BLaER1 treated with 17β-estradiol and CSF1 and Interleukin-3, amounts not matched to agents 10 nM and 100 nM (cell line): ENCODE data around the gene WASHC1.
A peak's percentile ranks its signal among the peaks of the same experiment; 100 is the strongest.
"Not testable (repeated sequence)": the region's sequence is repeated elsewhere in the genome, so short reads cannot be mapped to it uniquely, and the experiment has no call there.

Experiments used
- H3K27ac ChIP-seq, 11 experiments: shearing (Covaris generic); formaldehyde crosslinking; 2 replicates each; pipeline ENCODE4 v1.8.1; 2022
- H3K27me3 ChIP-seq, 11 experiments: shearing (Covaris generic); formaldehyde crosslinking; 2 replicates each; pipeline ENCODE4 v1.8.1; 2022
- H3K36me3 ChIP-seq, 11 experiments: shearing (Covaris generic); formaldehyde crosslinking; 2 replicates each; pipeline ENCODE4 v1.8.1; 2022
- H3K4me1 ChIP-seq, 10 experiments: shearing (Covaris generic); formaldehyde crosslinking; 2 replicates each; pipeline ENCODE4 v1.8.1; 2022
- H3K4me2 ChIP-seq, 11 experiments: shearing (Covaris generic); formaldehyde crosslinking; 2 replicates each; pipeline ENCODE4 v1.8.1; 2022
- H3K4me3 ChIP-seq, 10 experiments: shearing (Covaris generic); formaldehyde crosslinking; 2 replicates each; pipeline ENCODE4 v1.8.1; 2022
- H3K9ac ChIP-seq, 11 experiments: shearing (Covaris generic); formaldehyde crosslinking; 2 replicates each; pipeline ENCODE4 v1.8.1; 2022
- H3K9me3 ChIP-seq, 11 experiments: shearing (Covaris generic); formaldehyde crosslinking; replicated peaks in 1 of 11; 2 replicates each; pipeline ENCODE4 v1.8.1; 2022
- H4K20me1 ChIP-seq, 11 experiments: shearing (Covaris generic); formaldehyde crosslinking; 2 replicates each; pipeline ENCODE4 v1.8.1; 2022

Gene WASHC1, protein sequence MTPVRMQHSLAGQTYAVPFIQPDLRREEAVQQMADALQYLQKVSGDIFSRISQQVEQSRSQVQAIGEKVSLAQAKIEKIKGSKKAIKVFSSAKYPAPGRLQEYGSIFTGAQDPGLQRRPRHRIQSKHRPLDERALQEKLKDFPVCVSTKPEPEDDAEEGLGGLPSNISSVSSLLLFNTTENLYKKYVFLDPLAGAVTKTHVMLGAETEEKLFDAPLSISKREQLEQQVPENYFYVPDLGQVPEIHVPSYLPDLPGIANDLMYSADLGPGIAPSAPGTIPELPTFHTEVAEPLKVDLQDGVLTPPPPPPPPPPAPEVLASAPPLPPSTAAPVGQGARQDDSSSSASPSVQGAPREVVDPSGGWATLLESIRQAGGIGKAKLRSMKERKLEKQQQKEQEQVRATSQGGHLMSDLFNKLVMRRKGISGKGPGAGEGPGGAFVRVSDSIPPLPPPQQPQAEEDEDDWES

DNA sequence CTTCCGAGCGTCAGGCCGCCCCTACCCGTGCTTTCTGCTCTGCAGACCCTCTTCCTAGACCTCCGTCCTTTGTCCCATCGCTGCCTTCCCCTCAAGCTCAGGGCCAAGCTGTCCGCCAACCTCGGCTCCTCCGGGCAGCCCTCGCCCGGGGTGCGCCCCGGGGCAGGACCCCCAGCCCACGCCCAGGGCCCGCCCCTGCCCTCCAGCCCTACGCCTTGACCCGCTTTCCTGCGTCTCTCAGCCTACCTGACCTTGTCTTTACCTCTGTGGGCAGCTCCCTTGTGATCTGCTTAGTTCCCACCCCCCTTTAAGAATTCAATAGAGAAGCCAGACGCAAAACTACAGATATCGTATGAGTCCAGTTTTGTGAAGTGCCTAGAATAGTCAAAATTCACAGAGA, at the start of gene WASHC1:
Gene WASHC1, minus strand, starts transcription at position 101 of the 400 bp plus-strand sequence. CDS start 4,457 bp downstream, outside the sequence.
- H3K36me3 ChIP-seq: not testable (repeated sequence)
- H3K9ac ChIP-seq: peak within 1 kb of the TSS in 3 of 11 experiments; percentile 46 to 55 (median 52); a peak in 2 of 22 replicates

DNA sequence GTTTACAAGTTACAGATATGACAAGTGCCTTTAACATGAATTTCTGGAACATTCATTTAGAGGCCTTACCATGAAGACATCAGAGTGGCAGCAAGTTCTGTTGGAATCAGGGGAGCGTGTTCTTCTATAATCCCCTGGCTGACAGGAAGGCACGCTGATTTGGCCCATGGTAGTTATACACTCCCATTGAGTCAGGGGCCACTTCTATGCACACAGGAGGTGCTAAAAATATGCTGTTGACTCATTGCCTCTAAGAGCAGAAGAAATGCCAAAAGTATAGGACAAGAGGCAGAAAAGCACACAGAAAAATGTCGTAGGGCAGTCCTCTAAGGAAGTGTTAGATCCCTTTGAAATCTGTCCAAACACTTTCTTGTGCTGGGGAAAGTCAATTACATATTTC, 49.1 kb upstream of the WASHC1 start:
- not testable (repeated sequence) for H3K27me3 ChIP-seq, H3K27ac ChIP-seq, H3K4me2 ChIP-seq, H4K20me1 ChIP-seq, H3K9ac ChIP-seq, H3K4me3 ChIP-seq, H3K9me3 ChIP-seq, H3K36me3 ChIP-seq, H3K4me1 ChIP-seq

More for the DNA sequence above, at the start of gene WASHC1:
- H3K4me1 ChIP-seq, H3K27me3 ChIP-seq, H4K20me1 ChIP-seq, H3K9me3 ChIP-seq, H3K4me2 ChIP-seq, H3K27ac ChIP-seq: not testable (repeated sequence)
- peak within 1 kb of the TSS; percentile 32 to 59 (median 48); a peak in 11 of 20 replicates for H3K4me3 ChIP-seq

DNA sequence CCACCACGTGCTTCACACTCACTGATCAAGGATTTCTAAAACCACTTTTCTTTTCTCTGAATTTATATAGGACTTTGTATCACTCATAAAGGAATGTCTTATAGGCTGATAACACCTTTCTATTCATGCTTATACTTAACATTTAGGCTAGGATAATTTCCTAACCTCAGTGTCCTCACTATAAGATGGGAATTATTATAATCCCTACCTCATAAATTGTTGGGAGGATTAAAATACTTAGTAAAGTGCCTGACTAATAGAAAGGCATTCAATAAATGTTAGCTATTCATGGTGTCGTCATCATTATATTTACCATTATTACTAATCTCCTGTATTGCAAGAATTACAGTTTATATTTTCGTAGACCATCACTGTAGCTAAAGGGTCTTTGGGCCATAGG, 47.1 kb upstream of the WASHC1 start:
- H4K20me1 ChIP-seq, H3K27ac ChIP-seq, H3K4me2 ChIP-seq, H3K4me1 ChIP-seq, H3K36me3 ChIP-seq, H3K4me3 ChIP-seq, H3K27me3 ChIP-seq, H3K9me3 ChIP-seq, H3K9ac ChIP-seq: not testable (repeated sequence)

DNA sequence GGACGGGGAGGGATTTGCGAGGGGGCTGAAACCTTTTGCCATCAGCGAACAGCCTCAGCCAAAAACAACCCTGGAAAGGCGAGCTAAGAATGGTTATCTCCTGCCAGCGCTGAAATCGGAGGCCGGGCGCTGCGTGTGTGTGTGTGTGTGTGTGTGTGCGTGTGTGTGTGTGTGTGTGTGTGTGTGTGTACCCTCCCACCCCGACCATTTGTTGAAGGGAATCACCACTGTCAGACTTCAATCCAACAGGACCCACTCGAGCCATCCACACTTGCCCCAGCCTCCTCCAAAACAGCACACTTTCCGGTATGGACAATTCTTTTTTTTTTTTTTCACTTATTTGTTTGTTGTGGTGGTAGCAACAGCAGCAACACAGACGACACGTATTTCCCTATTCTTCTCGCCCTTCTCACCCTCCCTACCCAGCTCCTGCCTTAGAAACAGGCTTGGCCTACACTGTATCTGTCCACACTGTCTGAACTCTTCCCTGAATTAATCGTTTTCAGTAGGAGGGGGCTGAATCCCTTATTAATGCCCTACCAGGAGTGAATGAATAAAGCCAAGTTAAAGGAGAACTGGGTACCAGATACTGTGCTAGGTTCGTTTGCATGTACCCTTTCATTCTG, 44.8 kb upstream of the WASHC1 start:
- H3K4me2 ChIP-seq, H3K27me3 ChIP-seq, H3K36me3 ChIP-seq, H3K27ac ChIP-seq, H3K4me1 ChIP-seq, H3K9ac ChIP-seq, H3K9me3 ChIP-seq, H3K4me3 ChIP-seq, H4K20me1 ChIP-seq: not testable (repeated sequence)

DNA sequence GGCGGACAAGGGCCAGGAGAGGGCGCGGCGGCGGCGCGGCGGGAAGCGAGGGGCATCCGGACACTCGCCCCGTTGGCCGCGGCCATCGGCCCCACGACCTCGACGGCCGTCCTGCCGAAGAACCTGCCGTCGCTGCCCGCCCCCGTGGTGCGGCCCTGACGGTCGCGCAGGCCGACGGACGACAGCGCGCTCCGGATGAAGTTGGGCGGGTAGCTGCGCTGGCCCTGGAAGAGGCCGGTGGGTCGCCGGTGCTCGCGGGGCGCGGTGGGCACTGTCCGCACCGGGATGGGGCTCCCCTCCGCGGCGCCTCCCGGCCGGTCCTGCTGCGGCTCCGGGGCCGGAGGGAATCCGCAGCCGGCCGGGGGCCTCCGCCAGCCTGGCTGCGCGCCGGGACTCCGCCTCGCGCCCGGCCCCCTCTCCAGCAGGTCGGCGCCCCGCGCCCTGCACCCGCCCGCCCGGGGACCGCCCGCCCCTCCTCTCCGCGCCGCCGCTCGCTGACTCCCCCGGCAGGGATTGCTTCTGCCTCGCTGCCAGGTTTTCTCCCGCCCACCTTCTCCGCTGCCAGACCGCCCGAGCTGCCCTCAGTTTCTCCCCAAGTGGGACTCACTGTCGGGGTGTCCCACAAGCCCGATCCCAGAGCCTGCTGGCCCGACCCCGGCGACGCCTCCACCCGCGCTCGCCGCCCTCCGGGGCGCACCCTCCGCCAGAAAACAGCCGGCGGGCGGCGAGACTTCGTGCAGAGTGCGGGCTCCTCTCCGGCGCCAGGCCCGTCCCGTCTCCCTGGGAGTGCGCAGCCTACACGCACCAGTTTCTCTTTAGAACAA, 44.0 kb upstream of the WASHC1 start:
- H4K20me1 ChIP-seq, H3K4me3 ChIP-seq, H3K9me3 ChIP-seq, H3K27me3 ChIP-seq, H3K36me3 ChIP-seq, H3K27ac ChIP-seq, H3K9ac ChIP-seq, H3K4me2 ChIP-seq, H3K4me1 ChIP-seq: not testable (repeated sequence)

DNA sequence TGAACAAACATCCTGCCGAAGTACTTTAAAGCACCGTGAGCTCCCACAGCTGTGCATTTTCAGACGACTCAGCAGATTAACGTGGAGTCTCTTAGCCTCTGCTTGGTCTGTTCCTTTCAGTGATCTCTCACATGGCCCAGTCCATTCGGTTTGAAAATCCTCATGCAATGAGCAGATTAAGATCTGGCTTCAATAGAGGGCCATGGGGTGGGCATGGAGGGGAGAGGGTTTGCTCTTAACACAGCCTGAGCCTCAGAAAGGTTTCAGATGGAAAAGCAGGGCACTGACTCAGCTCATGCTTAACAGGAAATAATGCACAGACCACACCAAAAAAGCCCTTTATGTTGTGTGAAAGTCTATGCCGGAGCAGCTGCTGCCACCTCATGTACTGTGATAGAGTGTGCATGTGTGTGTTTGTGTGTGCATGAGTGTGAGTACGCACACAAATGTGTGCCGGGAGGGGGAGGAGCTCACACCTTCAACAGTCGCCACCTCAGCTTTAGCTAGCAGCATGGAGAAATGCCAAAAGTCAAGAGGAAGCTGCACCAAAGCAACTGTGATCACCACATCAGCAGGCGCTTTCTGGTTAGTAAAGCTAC, 33.9 kb upstream of the WASHC1 start:
- not testable (repeated sequence) for H3K4me1 ChIP-seq, H3K36me3 ChIP-seq, H3K9me3 ChIP-seq, H4K20me1 ChIP-seq, H3K9ac ChIP-seq, H3K4me3 ChIP-seq, H3K27me3 ChIP-seq, H3K27ac ChIP-seq
- H3K4me2 ChIP-seq: peak overlapping the region; percentile 24 to 67 (median 39); a peak in 13 of 22 replicates

DNA sequence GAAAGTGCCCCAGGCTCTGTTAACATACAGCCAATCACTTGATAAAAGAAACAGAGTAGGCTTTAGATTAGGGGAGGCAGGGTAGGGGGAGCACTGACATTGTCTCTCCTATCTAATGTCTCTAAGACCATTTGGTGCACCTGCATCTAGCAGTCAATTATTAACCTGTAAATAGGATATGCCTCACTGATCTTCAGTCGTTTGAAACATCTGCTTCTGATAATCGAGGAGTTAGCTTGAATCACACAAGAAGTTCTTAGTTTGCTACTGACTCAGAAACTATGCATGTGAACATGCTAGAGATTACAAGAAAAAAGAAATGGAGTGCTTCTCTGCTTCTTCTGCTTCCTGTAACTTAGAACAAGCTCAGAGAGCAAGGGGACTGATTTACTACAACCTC, 23.4 kb upstream of the WASHC1 start:
- not testable (repeated sequence) for H3K27ac ChIP-seq, H3K36me3 ChIP-seq, H3K4me2 ChIP-seq, H3K4me1 ChIP-seq, H3K9me3 ChIP-seq, H3K4me3 ChIP-seq, H4K20me1 ChIP-seq, H3K9ac ChIP-seq, H3K27me3 ChIP-seq

DNA sequence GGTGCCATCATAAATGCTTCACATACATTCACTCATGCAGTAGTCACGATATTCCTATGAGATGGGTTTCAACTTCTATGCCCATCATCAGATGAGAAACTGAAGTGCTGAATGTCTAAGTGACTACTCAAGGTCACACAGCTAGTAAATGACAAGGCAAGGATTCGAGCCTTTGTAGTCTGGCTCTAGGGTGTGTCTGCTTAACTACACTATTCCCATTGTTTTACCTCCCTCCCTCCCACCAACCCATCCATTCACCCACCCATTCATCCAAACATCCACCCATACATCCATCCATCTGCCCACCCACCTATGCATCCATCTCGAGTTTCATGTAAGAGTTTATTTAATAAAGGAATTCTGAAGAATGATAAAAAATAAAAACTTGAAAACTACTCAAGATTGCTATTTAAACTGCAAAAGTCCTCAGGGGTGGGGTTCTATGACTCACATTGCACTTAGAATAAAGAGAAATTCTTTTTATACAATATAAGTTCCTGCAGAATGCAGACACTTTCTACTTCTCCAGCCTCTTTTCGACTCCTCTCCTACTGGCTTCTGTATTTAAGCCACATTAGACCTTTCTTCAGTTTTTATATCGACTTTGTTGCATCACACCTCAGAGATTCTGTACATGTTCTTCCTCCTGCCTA, 19.1 kb upstream of the WASHC1 start:
- H3K4me2 ChIP-seq, H4K20me1 ChIP-seq, H3K9ac ChIP-seq, H3K27me3 ChIP-seq, H3K9me3 ChIP-seq, H3K4me3 ChIP-seq, H3K4me1 ChIP-seq, H3K36me3 ChIP-seq, H3K27ac ChIP-seq: not testable (repeated sequence)

DNA sequence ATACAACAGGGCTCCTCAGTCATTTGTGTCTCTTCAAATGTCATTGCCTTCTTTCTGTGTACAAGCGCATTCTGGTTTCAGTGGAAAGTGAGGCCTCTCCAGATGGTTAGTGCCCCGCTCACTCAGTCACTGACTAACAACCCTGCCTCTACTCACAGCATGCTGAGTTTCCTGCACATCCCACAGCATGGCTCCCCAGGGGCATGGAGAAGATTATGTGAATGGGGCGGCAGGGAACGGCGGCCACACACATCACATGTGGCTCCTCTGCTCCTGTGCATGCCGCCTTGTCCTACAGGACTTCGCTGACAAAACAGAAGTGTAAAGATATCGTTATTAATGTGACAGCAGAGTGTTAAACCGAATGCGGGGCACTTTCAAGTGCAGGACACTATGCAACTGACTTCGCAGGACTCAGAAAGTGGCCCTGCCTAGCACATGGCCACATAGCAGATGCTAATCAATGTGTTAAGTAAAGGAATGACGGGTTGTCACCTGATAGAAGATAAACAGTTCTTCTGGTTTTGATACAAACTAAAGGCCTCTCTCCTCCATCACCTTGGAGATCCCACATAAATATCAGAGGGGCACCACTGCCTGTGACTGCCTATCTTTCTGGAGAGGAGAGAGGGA, 17.5 kb upstream of the WASHC1 start:
- H3K36me3 ChIP-seq, H4K20me1 ChIP-seq, H3K4me3 ChIP-seq, H3K9ac ChIP-seq, H3K4me1 ChIP-seq, H3K27ac ChIP-seq, H3K27me3 ChIP-seq, H3K4me2 ChIP-seq, H3K9me3 ChIP-seq: not testable (repeated sequence)

DNA sequence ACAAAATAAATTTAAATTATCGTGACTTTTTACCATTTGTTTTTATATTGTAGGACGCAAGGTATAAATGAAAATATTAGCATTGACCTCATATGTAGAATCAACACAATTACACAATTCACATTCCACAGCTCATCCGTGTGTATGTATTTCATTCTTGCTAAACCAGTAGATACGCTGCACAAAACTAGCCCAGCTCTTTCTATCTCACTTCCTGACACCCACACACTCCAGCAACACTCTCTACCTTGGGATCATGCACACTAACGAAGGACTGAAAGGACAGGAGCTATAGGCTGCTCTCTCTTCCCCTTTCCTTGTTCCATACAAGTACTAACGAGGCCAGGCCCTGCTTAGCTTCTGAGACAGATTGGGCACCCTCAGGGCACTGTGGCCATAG, 16.9 kb upstream of the WASHC1 start:
- H3K36me3 ChIP-seq, H4K20me1 ChIP-seq, H3K9ac ChIP-seq, H3K4me2 ChIP-seq, H3K27ac ChIP-seq, H3K4me3 ChIP-seq, H3K27me3 ChIP-seq, H3K9me3 ChIP-seq: not testable (repeated sequence)
- H3K4me1 ChIP-seq: peaks cover 0 to 11% (median 1%) of the 10 kb centered on the region in 10 experiments; a peak in 7 of 20 replicates

DNA sequence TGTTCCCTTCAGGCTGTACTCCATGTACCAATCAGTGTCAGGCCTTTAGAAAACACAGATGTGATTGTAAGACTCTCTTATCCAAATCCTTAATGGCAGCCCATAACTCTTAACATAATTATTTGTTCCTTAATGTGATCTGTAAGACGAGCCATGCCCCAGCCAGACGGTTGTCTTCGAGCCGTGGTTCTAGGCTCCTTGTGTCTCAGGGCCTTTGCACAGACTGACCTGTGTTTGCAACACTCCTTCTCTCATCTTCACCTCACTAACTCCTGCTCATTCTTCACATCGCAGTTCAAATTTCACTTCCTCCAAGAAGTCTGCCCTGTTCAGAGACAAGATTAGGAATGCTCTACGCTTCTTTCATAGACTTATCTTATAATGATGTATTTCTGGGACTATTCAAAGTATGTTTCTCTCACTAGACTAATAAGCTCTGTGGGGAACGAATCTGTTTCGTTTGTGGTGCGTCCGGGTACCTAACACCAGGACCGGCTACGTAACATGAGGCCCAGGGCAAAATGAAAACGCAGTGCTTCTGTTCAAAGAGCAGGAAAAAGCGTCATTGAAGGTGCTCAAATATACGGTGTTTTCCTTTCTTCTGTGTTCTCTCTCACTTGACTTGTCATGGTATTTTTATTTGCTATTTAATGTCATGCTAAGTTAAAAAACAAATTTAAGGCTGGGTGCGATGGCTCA, 16.1 kb upstream of the WASHC1 start:
- not testable (repeated sequence) for H3K4me3 ChIP-seq, H3K4me2 ChIP-seq, H3K27ac ChIP-seq, H3K36me3 ChIP-seq, H4K20me1 ChIP-seq, H3K9me3 ChIP-seq, H3K9ac ChIP-seq, H3K27me3 ChIP-seq
- H3K4me1 ChIP-seq: peaks cover 0 to 15% (median 2%) of the 10 kb centered on the region in 10 experiments; a peak in 7 of 20 replicates

DNA sequence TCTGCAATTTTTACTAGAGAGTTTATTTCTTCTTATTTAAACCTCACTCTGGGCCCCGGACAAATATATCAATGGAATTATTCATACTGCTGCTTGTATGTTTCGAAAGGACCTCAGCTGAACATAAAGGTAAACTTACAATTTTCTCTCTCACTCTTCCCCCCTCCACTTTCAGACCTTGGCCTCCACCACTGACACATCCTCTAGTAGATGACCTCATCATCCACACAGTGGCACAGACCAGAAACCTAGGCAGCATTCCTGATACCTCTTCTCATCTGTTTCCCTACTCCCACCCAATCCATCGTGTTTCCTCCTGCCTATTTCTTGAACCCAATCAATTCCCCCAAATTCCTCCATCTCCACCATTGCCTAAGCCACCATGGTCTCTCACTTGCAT, 15.2 kb upstream of the WASHC1 start:
- not testable (repeated sequence) for H3K9me3 ChIP-seq, H3K27me3 ChIP-seq, H4K20me1 ChIP-seq, H3K9ac ChIP-seq, H3K27ac ChIP-seq, H3K36me3 ChIP-seq, H3K4me2 ChIP-seq, H3K4me3 ChIP-seq
- peaks cover 0 to 15% (median 2%) of the 10 kb centered on the region in 10 experiments; a peak in 7 of 20 replicates for H3K4me1 ChIP-seq
